DND-41 (cell line): ENCODE results near the gene TRIM44.
"Not testable (repeated sequence)": the region's sequence is repeated elsewhere in the genome, so short reads cannot be mapped to it uniquely, and the experiment has no call there.

Experiments used
- EZH2 ChIP-seq: IDR thresholded peaks from 3 replicates; pipeline ENCODE4 v1.6.1; 2012; ENCODE audit warnings: borderline replicate concordance, low read depth, mild to moderate bottlenecking, moderate library complexity, low read length, inconsistent platforms; ENCODE audit not compliant: severe bottlenecking
- TF ChIP-seq, protein P1 (sequence below): IDR thresholded peaks from 2 replicates; pipeline ENCODE4 v1.5.1; 2012; ENCODE audit warnings: borderline replicate concordance, low read length, moderate library complexity, mild to moderate bottlenecking; ENCODE audit not compliant: poor library complexity, severe bottlenecking; ENCODE audit errors: extremely low read depth

GRCh38 chr11:35778943-35779342 lies 116.4 kb downstream of the TRIM44 start:
- TF ChIP-seq, protein P1, sequence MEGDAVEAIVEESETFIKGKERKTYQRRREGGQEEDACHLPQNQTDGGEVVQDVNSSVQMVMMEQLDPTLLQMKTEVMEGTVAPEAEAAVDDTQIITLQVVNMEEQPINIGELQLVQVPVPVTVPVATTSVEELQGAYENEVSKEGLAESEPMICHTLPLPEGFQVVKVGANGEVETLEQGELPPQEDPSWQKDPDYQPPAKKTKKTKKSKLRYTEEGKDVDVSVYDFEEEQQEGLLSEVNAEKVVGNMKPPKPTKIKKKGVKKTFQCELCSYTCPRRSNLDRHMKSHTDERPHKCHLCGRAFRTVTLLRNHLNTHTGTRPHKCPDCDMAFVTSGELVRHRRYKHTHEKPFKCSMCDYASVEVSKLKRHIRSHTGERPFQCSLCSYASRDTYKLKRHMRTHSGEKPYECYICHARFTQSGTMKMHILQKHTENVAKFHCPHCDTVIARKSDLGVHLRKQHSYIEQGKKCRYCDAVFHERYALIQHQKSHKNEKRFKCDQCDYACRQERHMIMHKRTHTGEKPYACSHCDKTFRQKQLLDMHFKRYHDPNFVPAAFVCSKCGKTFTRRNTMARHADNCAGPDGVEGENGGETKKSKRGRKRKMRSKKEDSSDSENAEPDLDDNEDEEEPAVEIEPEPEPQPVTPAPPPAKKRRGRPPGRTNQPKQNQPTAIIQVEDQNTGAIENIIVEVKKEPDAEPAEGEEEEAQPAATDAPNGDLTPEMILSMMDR: not testable (repeated sequence)
- not testable (repeated sequence) for TF ChIP-seq EZH2
